ENCODE data around the gene LYPLAL1.

The LYPLAL1 gene

DNA sequence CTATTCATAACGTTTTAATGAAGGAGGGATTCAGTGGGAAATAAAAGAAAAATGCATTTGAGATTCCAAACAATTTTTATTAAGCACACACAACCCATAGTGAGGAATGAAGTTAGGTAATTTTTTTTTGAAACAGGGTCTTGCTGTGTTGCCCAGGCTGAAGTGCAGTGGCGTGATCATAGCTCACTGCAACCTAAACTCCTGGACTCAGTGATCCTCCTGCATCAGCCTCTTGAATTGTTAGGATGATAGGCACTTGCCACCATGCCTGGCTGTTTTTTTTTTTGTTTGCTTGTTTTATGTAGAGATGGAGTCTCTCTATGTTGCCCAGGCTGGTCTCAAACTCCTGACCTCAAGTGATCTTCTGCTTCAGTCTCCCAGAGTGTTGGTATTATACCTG, 28.9 kb downstream of the LYPLAL1 start:
- no peak overlapping the region for H3K27ac ChIP-seq (ENCODE audit: insufficient read depth, low read depth, low read length, poor library complexity, severe bottlenecking)
- H3K27me3 ChIP-seq (ENCODE audit: control insufficient read depth, insufficient read depth, low read length, poor library complexity, severe bottlenecking) = no peaks in the 10 kb centered on the region
- H3K36me3 ChIP-seq (ENCODE audit: control insufficient read depth, insufficient read depth, low read length) = no peaks in the 10 kb centered on the region
- WGBS, 2 experiments = 92 to 96% methylated on average over 1 to 2 of the region's 2 CpGs
- no peak overlapping the region for H3K4me3 ChIP-seq (ENCODE audit: insufficient read depth, low read depth, low read length)
- H3K4me1 ChIP-seq (ENCODE audit: control insufficient read depth, insufficient read depth, low read length) = no peaks in the 10 kb centered on the region
- no peaks in the 10 kb centered on the region for H3K9me3 ChIP-seq (ENCODE audit: control insufficient read depth, low read length)

- Histone ChIP-seq H3K4me3 (ENCODE audit: insufficient read depth, low read depth, low read length) (no peak overlapping the region), H3K27me3 (ENCODE audit: control insufficient read depth, insufficient read depth, low read length, poor library complexity, severe bottlenecking) (no peaks in the 10 kb centered on the region), H3K9me3 (ENCODE audit: control insufficient read depth, low read length) (no peaks in the 10 kb centered on the region), H3K27ac (ENCODE audit: insufficient read depth, low read depth, low read length, poor library complexity, severe bottlenecking) (no peak overlapping the region), H3K36me3 (ENCODE audit: control insufficient read depth, insufficient read depth, low read length) (no peaks in the 10 kb centered on the region), H3K4me1 (ENCODE audit: control insufficient read depth, insufficient read depth, low read length) (no peaks in the 10 kb centered on the region)
- WGBS, 2 experiments = 100% methylated on average over 2 of the region's 2 CpGs; no CpG with 5 or more reads in 1 of the 2 experiments
Measured at GRCh38 chr1:219206350-219206749, 32.7 kb downstream of the LYPLAL1 start.

DNA sequence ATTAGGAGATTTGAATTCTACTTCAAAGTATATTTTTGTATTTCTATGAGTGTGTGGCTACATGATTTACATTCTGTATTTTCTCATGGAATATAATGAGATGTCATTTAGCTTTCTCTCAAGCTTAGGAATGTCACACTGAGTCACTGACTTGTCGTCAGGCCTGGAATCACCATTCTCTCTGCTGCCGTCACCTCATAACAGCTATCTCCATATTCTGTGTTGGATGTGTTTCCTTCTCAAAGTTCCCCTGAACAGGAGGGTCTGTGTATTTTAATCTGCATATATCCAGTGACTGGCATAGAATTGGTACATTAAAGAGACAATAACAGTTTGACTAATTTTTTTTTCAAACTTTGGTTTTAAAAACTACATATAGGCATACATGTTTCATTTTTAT, 35.9 kb downstream of the LYPLAL1 start:
- Histone ChIP-seq H3K9me3 (ENCODE audit: control insufficient read depth, low read length) (no peaks in the 10 kb centered on the region), H3K27ac (ENCODE audit: insufficient read depth, low read depth, low read length, poor library complexity, severe bottlenecking) (no peak overlapping the region)
- 44 to 75% methylated on average over 2 of the region's 2 CpGs for WGBS, 2 experiments

GRCh38 chr1:219210067-219210466, 36.4 kb downstream of the LYPLAL1 start:
- Histone ChIP-seq H3K4me3 (ENCODE audit: insufficient read depth, low read depth, low read length) (no peak overlapping the region), H3K9me3 (ENCODE audit: control insufficient read depth, low read length) (no peaks in the 10 kb centered on the region), H3K27me3 (ENCODE audit: control insufficient read depth, insufficient read depth, low read length, poor library complexity, severe bottlenecking) (no peaks in the 10 kb centered on the region), H3K4me1 (ENCODE audit: control insufficient read depth, insufficient read depth, low read length) (no peaks in the 10 kb centered on the region), H3K27ac (ENCODE audit: insufficient read depth, low read depth, low read length, poor library complexity, severe bottlenecking) (no peak overlapping the region), H3K36me3 (ENCODE audit: control insufficient read depth, insufficient read depth, low read length) (no peaks in the 10 kb centered on the region)
- whole genome bisulfite sequencing, 2 experiments = 89 to 90% methylated on average over 3 to 4 of the region's 5 CpGs

More for the DNA sequence above, 35.9 kb downstream of the LYPLAL1 start:
- H3K4me1 ChIP-seq (ENCODE audit: control insufficient read depth, insufficient read depth, low read length) = no peaks in the 10 kb centered on the region
- H3K36me3 ChIP-seq (ENCODE audit: control insufficient read depth, insufficient read depth, low read length) = no peaks in the 10 kb centered on the region
- no peaks in the 10 kb centered on the region for H3K27me3 ChIP-seq (ENCODE audit: control insufficient read depth, insufficient read depth, low read length, poor library complexity, severe bottlenecking)
- H3K4me3 ChIP-seq (ENCODE audit: insufficient read depth, low read depth, low read length) = no peak overlapping the region

DNA sequence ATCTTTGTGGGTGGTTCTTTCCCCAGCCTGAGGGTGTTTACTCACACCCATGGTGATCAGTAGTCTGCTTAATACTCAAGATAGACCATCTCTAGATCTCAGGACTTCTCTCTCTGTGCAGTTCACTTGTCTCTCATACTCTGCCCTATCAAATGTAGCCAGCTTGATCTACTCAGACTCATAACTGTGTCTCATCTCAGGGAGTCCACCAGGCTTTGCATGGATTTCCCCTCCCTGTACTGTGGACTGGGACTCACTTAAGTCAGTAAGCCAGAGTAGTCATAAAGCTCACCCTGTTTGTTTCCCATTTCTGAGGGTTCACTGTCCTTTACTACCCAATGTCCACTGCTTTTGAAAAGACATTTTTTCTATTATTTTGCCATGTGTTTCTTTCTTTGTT, 41.8 kb downstream of the LYPLAL1 start:
- Histone ChIP-seq H3K27ac (ENCODE audit: insufficient read depth, low read depth, low read length, poor library complexity, severe bottlenecking) (no peak overlapping the region), H3K27me3 (ENCODE audit: control insufficient read depth, insufficient read depth, low read length, poor library complexity, severe bottlenecking) (no peaks in the 10 kb centered on the region), H3K9me3 (ENCODE audit: control insufficient read depth, low read length) (no peaks in the 10 kb centered on the region), H3K4me1 (ENCODE audit: control insufficient read depth, insufficient read depth, low read length) (no peaks in the 10 kb centered on the region), H3K4me3 (ENCODE audit: insufficient read depth, low read depth, low read length) (no peak overlapping the region), H3K36me3 (ENCODE audit: control insufficient read depth, insufficient read depth, low read length) (no peaks in the 10 kb centered on the region)

DNA sequence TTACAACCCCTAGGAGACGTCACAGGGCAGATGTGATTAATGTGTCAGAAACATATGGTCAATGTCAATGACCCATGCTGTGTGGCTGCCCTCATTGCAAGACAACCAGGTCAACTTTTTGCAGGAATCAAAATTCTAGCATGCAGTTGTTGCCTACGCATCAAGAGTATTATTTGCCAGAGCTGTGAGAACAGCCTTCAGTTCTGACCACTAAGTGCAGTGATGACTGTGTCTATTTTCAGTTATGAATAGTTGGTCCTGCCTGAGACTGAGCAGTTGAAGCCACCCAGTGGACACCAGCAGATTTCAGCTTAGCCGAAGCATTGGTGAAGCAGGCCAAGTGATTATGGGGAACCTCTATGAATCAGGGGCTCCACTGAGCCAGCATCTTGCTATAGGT, 47.3 kb downstream of the LYPLAL1 start:
- H3K9me3 ChIP-seq (ENCODE audit: control insufficient read depth, low read length) = no peaks in the 10 kb centered on the region
- H3K27me3 ChIP-seq (ENCODE audit: control insufficient read depth, insufficient read depth, low read length, poor library complexity, severe bottlenecking) = no peaks in the 10 kb centered on the region
- no peaks in the 10 kb centered on the region for H3K4me1 ChIP-seq (ENCODE audit: control insufficient read depth, insufficient read depth, low read length)
- H3K36me3 ChIP-seq (ENCODE audit: control insufficient read depth, insufficient read depth, low read length) = no peaks in the 10 kb centered on the region
- H3K27ac ChIP-seq (ENCODE audit: insufficient read depth, low read depth, low read length, poor library complexity, severe bottlenecking) = no peak overlapping the region
- WGBS, 2 experiments = 96% methylated on average over 3 of the region's 3 CpGs
- no peak overlapping the region for H3K4me3 ChIP-seq (ENCODE audit: insufficient read depth, low read depth, low read length)

- H3K36me3 ChIP-seq (ENCODE audit: control insufficient read depth, insufficient read depth, low read length) = no peaks in the 10 kb centered on the region
- no peak overlapping the region for H3K27ac ChIP-seq (ENCODE audit: insufficient read depth, low read depth, low read length, poor library complexity, severe bottlenecking)
- H3K4me3 ChIP-seq (ENCODE audit: insufficient read depth, low read depth, low read length) = no peak overlapping the region
- no peaks in the 10 kb centered on the region for H3K27me3 ChIP-seq (ENCODE audit: control insufficient read depth, insufficient read depth, low read length, poor library complexity, severe bottlenecking)
- no peaks in the 10 kb centered on the region for H3K4me1 ChIP-seq (ENCODE audit: control insufficient read depth, insufficient read depth, low read length)
- H3K9me3 ChIP-seq (ENCODE audit: control insufficient read depth, low read length) = no peaks in the 10 kb centered on the region
Measured at GRCh38 chr1:219223496-219223895, 49.8 kb downstream of the LYPLAL1 start.

DNA sequence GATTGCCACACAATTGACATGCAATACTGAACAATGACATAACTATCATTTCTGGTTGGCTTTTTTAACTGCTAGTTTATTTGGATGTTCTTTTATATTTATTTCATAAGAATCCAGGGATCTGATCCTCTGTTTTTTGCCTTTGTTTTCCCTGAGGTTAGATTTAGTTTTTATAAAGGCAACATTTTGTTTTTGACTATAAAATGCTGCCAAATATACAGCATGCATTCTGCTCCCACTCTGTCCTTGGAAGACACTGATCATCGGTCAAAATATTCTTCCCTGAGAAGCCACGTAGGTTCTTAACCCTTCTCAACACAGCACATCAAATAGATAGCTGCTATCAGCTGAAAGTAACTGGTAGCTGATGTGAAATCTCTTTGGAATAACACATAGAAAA, 52.5 kb downstream of the LYPLAL1 start:
- 90 to 94% methylated on average over 2 of the region's 2 CpGs for WGBS, 2 experiments
- no peaks in the 10 kb centered on the region for H3K4me1 ChIP-seq (ENCODE audit: control insufficient read depth, insufficient read depth, low read length)
- no peaks in the 10 kb centered on the region for H3K9me3 ChIP-seq (ENCODE audit: control insufficient read depth, low read length)
- no peak overlapping the region for H3K4me3 ChIP-seq (ENCODE audit: insufficient read depth, low read depth, low read length)
- H3K27ac ChIP-seq (ENCODE audit: insufficient read depth, low read depth, low read length, poor library complexity, severe bottlenecking) = no peak overlapping the region
- no peaks in the 10 kb centered on the region for H3K27me3 ChIP-seq (ENCODE audit: control insufficient read depth, insufficient read depth, low read length, poor library complexity, severe bottlenecking)
- H3K36me3 ChIP-seq (ENCODE audit: control insufficient read depth, insufficient read depth, low read length) = no peaks in the 10 kb centered on the region

GRCh38 chr1:219227360-219228057, 53.8 kb downstream of the LYPLAL1 start:
- Histone ChIP-seq H3K4me1 (ENCODE audit: control insufficient read depth, insufficient read depth, low read length) (no peaks in the 10 kb centered on the region), H3K4me3 (ENCODE audit: insufficient read depth, low read depth, low read length) (no peak overlapping the region), H3K9me3 (ENCODE audit: control insufficient read depth, low read length) (no peaks in the 10 kb centered on the region), H3K27ac (ENCODE audit: insufficient read depth, low read depth, low read length, poor library complexity, severe bottlenecking) (no peak overlapping the region), H3K27me3 (ENCODE audit: control insufficient read depth, insufficient read depth, low read length, poor library complexity, severe bottlenecking) (no peaks in the 10 kb centered on the region), H3K36me3 (ENCODE audit: control insufficient read depth, insufficient read depth, low read length) (no peaks in the 10 kb centered on the region)
- WGBS, 2 experiments = 92 to 100% methylated on average over 2 of the region's 4 CpGs

DNA sequence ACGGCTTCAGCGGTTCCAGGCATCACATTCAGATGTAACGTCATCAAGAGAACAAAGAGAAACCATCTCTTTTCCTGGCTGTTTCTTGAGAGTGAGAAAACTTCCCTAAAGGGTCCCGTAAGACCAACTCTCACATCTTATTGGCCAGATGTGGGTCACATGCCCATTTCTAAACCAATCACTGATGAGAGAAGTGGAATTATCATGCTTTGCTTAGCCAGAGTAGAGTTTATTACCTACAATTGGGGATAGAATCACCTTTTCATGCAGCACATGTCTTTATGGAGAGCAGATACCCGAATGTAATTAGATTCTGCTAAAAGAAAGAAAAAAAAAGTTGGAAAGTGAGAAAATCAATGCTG, 54.4 kb downstream of the LYPLAL1 start:
- Histone ChIP-seq H3K27ac (ENCODE audit: insufficient read depth, low read depth, low read length, poor library complexity, severe bottlenecking) (no peak overlapping the region), H3K4me1 (ENCODE audit: control insufficient read depth, insufficient read depth, low read length) (no peaks in the 10 kb centered on the region), H3K27me3 (ENCODE audit: control insufficient read depth, insufficient read depth, low read length, poor library complexity, severe bottlenecking) (no peaks in the 10 kb centered on the region), H3K4me3 (ENCODE audit: insufficient read depth, low read depth, low read length) (no peak overlapping the region), H3K36me3 (ENCODE audit: control insufficient read depth, insufficient read depth, low read length) (no peaks in the 10 kb centered on the region), H3K9me3 (ENCODE audit: control insufficient read depth, low read length) (no peaks in the 10 kb centered on the region)
- 89 to 94% methylated on average over 5 of the region's 5 CpGs for WGBS, 2 experiments

DNA sequence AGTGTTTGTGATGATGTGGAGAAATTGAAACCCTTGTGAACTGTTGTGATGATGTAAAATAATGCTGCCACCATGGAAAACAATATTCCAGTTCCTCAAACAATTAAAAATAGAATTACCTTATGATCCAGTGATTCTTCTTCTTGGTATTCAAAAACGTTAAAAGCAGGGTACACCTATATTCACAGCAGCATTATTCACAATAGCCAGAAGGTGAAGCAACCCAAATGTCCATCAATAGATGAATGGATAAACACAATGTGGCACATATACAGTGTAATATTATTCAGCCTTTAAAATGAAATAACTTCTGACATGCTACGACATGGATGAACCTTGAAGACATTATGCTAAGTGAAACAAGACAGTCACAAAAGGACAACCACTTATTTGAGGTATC, 59.2 kb downstream of the LYPLAL1 start:
- Histone ChIP-seq H3K27me3 (ENCODE audit: control insufficient read depth, insufficient read depth, low read length, poor library complexity, severe bottlenecking) (no peaks in the 10 kb centered on the region), H3K4me3 (ENCODE audit: insufficient read depth, low read depth, low read length) (no peak overlapping the region), H3K4me1 (ENCODE audit: control insufficient read depth, insufficient read depth, low read length) (no peaks in the 10 kb centered on the region), H3K27ac (ENCODE audit: insufficient read depth, low read depth, low read length, poor library complexity, severe bottlenecking) (no peak overlapping the region), H3K36me3 (ENCODE audit: control insufficient read depth, insufficient read depth, low read length) (no peaks in the 10 kb centered on the region), H3K9me3 (ENCODE audit: control insufficient read depth, low read length) (no peaks in the 10 kb centered on the region)
- 85 to 92% methylated on average over 2 of the region's 2 CpGs for WGBS, 2 experiments
